AG09309 (cell line): ENCODE data around the gene SARS1.

Experiments
- DNase-seq: peaks from one replicate; pipeline ENCODE4 v3.0.0-alpha.2; 2010; ENCODE audit warnings: low read depth
- H3K4me3 ChIP-seq: 2 replicates; pipeline ENCODE4 v1.5.1; 2011; ENCODE audit warnings: mild to moderate bottlenecking, low read depth, low read length, moderate library complexity; ENCODE audit not compliant: control insufficient read depth
- CTCF ChIP-seq: IDR thresholded peaks from 2 replicates; pipeline ENCODE4 v1.5.1; 2011; ENCODE audit warnings: mild to moderate bottlenecking, low read depth, low read length, inconsistent platforms; ENCODE audit not compliant: insufficient read depth, control insufficient read depth; ENCODE audit errors: missing control alignments

Gene SARS1

GRCh38 chr1:109186733-109187086, 27.0 kb upstream of the SARS1 start:
- TF ChIP-seq CTCF = no peak
- no peak for DNase-seq
- no peak overlapping the region for H3K4me3 ChIP-seq

GRCh38 chr1:109187127-109187526, 26.6 kb upstream of the SARS1 start:
- DNase-seq = no peak

GRCh38 chr1:109188200-109188599, 25.5 kb upstream of the SARS1 start:
- H3K4me3 ChIP-seq = no peak overlapping the region
- TF ChIP-seq CTCF = no peak
- no peak for DNase-seq

More at GRCh38 chr1:109187127-109187526, 26.6 kb upstream of the SARS1 start:
- no peak for TF ChIP-seq CTCF
- no peak overlapping the region for H3K4me3 ChIP-seq

GRCh38 chr1:109188781-109189180, 24.9 kb upstream of the SARS1 start:
- TF ChIP-seq CTCF = no peak
- no peak overlapping the region for H3K4me3 ChIP-seq
- no peak for DNase-seq

- no peak for DNase-seq
- TF ChIP-seq CTCF = no peak
- no peak overlapping the region for H3K4me3 ChIP-seq
Observed at GRCh38 chr1:109190189-109190588, 23.5 kb upstream of the SARS1 start.

GRCh38 chr1:109191377-109191776, 22.3 kb upstream of the SARS1 start:
- TF ChIP-seq CTCF = no peak
- no peak for DNase-seq
- no peak overlapping the region for H3K4me3 ChIP-seq

GRCh38 chr1:109191891-109192290, 21.8 kb upstream of the SARS1 start:
- H3K4me3 ChIP-seq = no peak overlapping the region
- DNase-seq = no peak
- TF ChIP-seq CTCF = no peak
